ENCODE results near the gene SUCO.

Gene SUCO

GRCh38 chr1:172559572-172560210, 26.7 kb downstream of the SUCO start:
- no peak overlapping the region for H3K4me3 ChIP-seq (ENCODE audit: insufficient read length, low read depth)
- peaks cover 83% of the 10 kb centered on the region for H3K36me3 ChIP-seq (ENCODE audit: insufficient read depth, insufficient read length, low read length)
- H3K9me3 ChIP-seq (ENCODE audit: insufficient read depth, low read length): peaks cover 25% of the 10 kb centered on the region
- H3K4me1 ChIP-seq (ENCODE audit: insufficient read depth, insufficient read length): no peaks in the 10 kb centered on the region
- DNase-seq (ENCODE audit: low read depth, low spot score): no peak
- H3K9ac ChIP-seq (ENCODE audit: insufficient read length, low read depth): no peak overlapping the region
- TF ChIP-seq ZNF274 (IDR thresholded peaks at IDR 0.05; ENCODE audit: low read depth, low read length) (no peak), YY1 (IDR thresholded peaks at IDR 0.05; ENCODE audit: insufficient read depth, insufficient read length) (no peak), SUZ12 (IDR thresholded peaks at IDR 0.05; ENCODE audit: extremely low read depth, insufficient read depth, insufficient read length) (no peak)
- no peaks in the 10 kb centered on the region for H3K27me3 ChIP-seq (ENCODE audit: insufficient read depth, insufficient read length)

- no peaks in the 10 kb centered on the region for H3K27me3 ChIP-seq (ENCODE audit: insufficient read depth, insufficient read length)
- H3K9ac ChIP-seq (ENCODE audit: insufficient read length, low read depth): no peak overlapping the region
- no peaks in the 10 kb centered on the region for H3K4me1 ChIP-seq (ENCODE audit: insufficient read depth, insufficient read length)
- no peak for DNase-seq (ENCODE audit: low read depth, low spot score)
- TF ChIP-seq YY1 (IDR thresholded peaks at IDR 0.05; ENCODE audit: insufficient read depth, insufficient read length) (no peak), ZNF274 (IDR thresholded peaks at IDR 0.05; ENCODE audit: low read depth, low read length) (no peak), SUZ12 (IDR thresholded peaks at IDR 0.05; ENCODE audit: extremely low read depth, insufficient read depth, insufficient read length) (no peak)
- H3K36me3 ChIP-seq (ENCODE audit: insufficient read depth, insufficient read length, low read length): peaks cover 93% of the 10 kb centered on the region
- peaks cover 25% of the 10 kb centered on the region for H3K9me3 ChIP-seq (ENCODE audit: insufficient read depth, low read length)
- H3K4me3 ChIP-seq (ENCODE audit: insufficient read length, low read depth): no peak overlapping the region
These were observed 28.3 kb downstream of the SUCO start for GRCh38 chr1:172561252-172561651.

- Histone ChIP-seq H3K9ac (ENCODE audit: insufficient read length, low read depth) (no peak overlapping the region), H3K9me3 (ENCODE audit: insufficient read depth, low read length) (peaks cover 51% of the 10 kb centered on the region), H3K4me1 (ENCODE audit: insufficient read depth, insufficient read length) (no peaks in the 10 kb centered on the region), H3K4me3 (ENCODE audit: insufficient read length, low read depth) (no peak overlapping the region), H3K27me3 (ENCODE audit: insufficient read depth, insufficient read length) (no peaks in the 10 kb centered on the region), H3K36me3 (ENCODE audit: insufficient read depth, insufficient read length, low read length) (peaks cover 88% of the 10 kb centered on the region)
- no peak for DNase-seq (ENCODE audit: low read depth, low spot score)
- TF ChIP-seq ZNF274 (IDR thresholded peaks at IDR 0.05; ENCODE audit: low read depth, low read length) (no peak), SUZ12 (IDR thresholded peaks at IDR 0.05; ENCODE audit: extremely low read depth, insufficient read depth, insufficient read length) (no peak), YY1 (IDR thresholded peaks at IDR 0.05; ENCODE audit: insufficient read depth, insufficient read length) (no peak)
These were observed 33.4 kb downstream of the SUCO start for GRCh38 chr1:172566196-172566997.

GRCh38 chr1:172567720-172568119, 34.8 kb downstream of the SUCO start:
- Histone ChIP-seq H3K27me3 (ENCODE audit: insufficient read depth, insufficient read length) (no peaks in the 10 kb centered on the region), H3K9ac (ENCODE audit: insufficient read length, low read depth) (no peak overlapping the region), H3K36me3 (ENCODE audit: insufficient read depth, insufficient read length, low read length) (peaks cover 80% of the 10 kb centered on the region), H3K4me3 (ENCODE audit: insufficient read length, low read depth) (no peak overlapping the region), H3K4me1 (ENCODE audit: insufficient read depth, insufficient read length) (no peaks in the 10 kb centered on the region), H3K9me3 (ENCODE audit: insufficient read depth, low read length) (peaks cover 45% of the 10 kb centered on the region)
- TF ChIP-seq SUZ12 (IDR thresholded peaks at IDR 0.05; ENCODE audit: extremely low read depth, insufficient read depth, insufficient read length): no peak
- no peak for TF ChIP-seq YY1 (IDR thresholded peaks at IDR 0.05; ENCODE audit: insufficient read depth, insufficient read length)
- no peak for TF ChIP-seq ZNF274 (IDR thresholded peaks at IDR 0.05; ENCODE audit: low read depth, low read length)
- no peak for DNase-seq (ENCODE audit: low read depth, low spot score)

- DNase-seq (ENCODE audit: low read depth, low spot score): no peak
- peaks cover 82% of the 10 kb centered on the region for H3K36me3 ChIP-seq (ENCODE audit: insufficient read depth, insufficient read length, low read length)
- TF ChIP-seq ZNF274 (IDR thresholded peaks at IDR 0.05; ENCODE audit: low read depth, low read length): no peak
- TF ChIP-seq YY1 (IDR thresholded peaks at IDR 0.05; ENCODE audit: insufficient read depth, insufficient read length): no peak
- no peaks in the 10 kb centered on the region for H3K27me3 ChIP-seq (ENCODE audit: insufficient read depth, insufficient read length)
- peaks cover 21% of the 10 kb centered on the region for H3K9me3 ChIP-seq (ENCODE audit: insufficient read depth, low read length)
- H3K4me1 ChIP-seq (ENCODE audit: insufficient read depth, insufficient read length): no peaks in the 10 kb centered on the region
- no peak overlapping the region for H3K4me3 ChIP-seq (ENCODE audit: insufficient read length, low read depth)
- H3K9ac ChIP-seq (ENCODE audit: insufficient read length, low read depth): no peak overlapping the region
These were observed 41.1 kb downstream of the SUCO start for GRCh38 chr1:172574080-172574479.

- Histone ChIP-seq H3K4me3 (ENCODE audit: insufficient read length, low read depth) (no peak overlapping the region), H3K27me3 (ENCODE audit: insufficient read depth, insufficient read length) (no peaks in the 10 kb centered on the region), H3K9ac (ENCODE audit: insufficient read length, low read depth) (no peak overlapping the region), H3K4me1 (ENCODE audit: insufficient read depth, insufficient read length) (no peaks in the 10 kb centered on the region), H3K9me3 (ENCODE audit: insufficient read depth, low read length) (no peaks in the 10 kb centered on the region), H3K36me3 (ENCODE audit: insufficient read depth, insufficient read length, low read length) (peaks cover 68% of the 10 kb centered on the region)
- no peak for DNase-seq (ENCODE audit: low read depth, low spot score)
- no peak for TF ChIP-seq ZNF274 (IDR thresholded peaks at IDR 0.05; ENCODE audit: low read depth, low read length)
These were observed 45.6 kb downstream of the SUCO start for GRCh38 chr1:172578586-172578985.

- TF ChIP-seq ZNF274 (IDR thresholded peaks at IDR 0.05; ENCODE audit: low read depth, low read length) (no peak), SUZ12 (IDR thresholded peaks at IDR 0.05; ENCODE audit: extremely low read depth, insufficient read depth, insufficient read length) (no peak), YY1 (IDR thresholded peaks at IDR 0.05; ENCODE audit: insufficient read depth, insufficient read length) (no peak)
- Histone ChIP-seq H3K4me1 (ENCODE audit: insufficient read depth, insufficient read length) (no peaks in the 10 kb centered on the region), H3K36me3 (ENCODE audit: insufficient read depth, insufficient read length, low read length) (peaks cover 46% of the 10 kb centered on the region), H3K4me3 (ENCODE audit: insufficient read length, low read depth) (no peak overlapping the region), H3K9ac (ENCODE audit: insufficient read length, low read depth) (no peak overlapping the region), H3K9me3 (ENCODE audit: insufficient read depth, low read length) (no peaks in the 10 kb centered on the region), H3K27me3 (ENCODE audit: insufficient read depth, insufficient read length) (no peaks in the 10 kb centered on the region)
- no peak for DNase-seq (ENCODE audit: low read depth, low spot score)
These were observed 48.3 kb downstream of the SUCO start for GRCh38 chr1:172581273-172581672.
